H9 (cell line): ENCODE data around the gene PAM. TPM values are rescaled to one million over a fixed set of nuclear protein-coding genes. Genes with fewer than 3 reads are reported as not detected.

Source experiments
- DNase-seq: peaks from one replicate; pipeline ENCODE4 v3.0.0-alpha.2; 2017
- H2AFZ ChIP-seq: one replicate; pipeline ENCODE4 v1.6.1; 2013; ENCODE audit warnings: mild to moderate bottlenecking, low read length, control low read depth, moderate library complexity
- H2AK5ac ChIP-seq: 2 replicates; pipeline ENCODE4 v1.6.1; 2013; ENCODE audit warnings: low read length, control low read depth, mixed read lengths; ENCODE audit not compliant: insufficient read length
- H2BK120ac ChIP-seq: one replicate; pipeline ENCODE4 v1.6.1; 2013; ENCODE audit warnings: low read depth, mild to moderate bottlenecking, low read length, control low read depth, inconsistent platforms; ENCODE audit not compliant: poor library complexity, severe bottlenecking
- H2BK12ac ChIP-seq: 2 replicates; pipeline ENCODE4 v1.6.1; 2013; ENCODE audit warnings: low read length, control low read depth, mixed read lengths, low read depth; ENCODE audit not compliant: insufficient read length
- H2BK15ac ChIP-seq: 2 replicates; pipeline ENCODE4 v1.6.1; 2013; ENCODE audit warnings: low read depth, low read length, control low read depth
- H2BK20ac ChIP-seq: one replicate; pipeline ENCODE4 v1.6.1; 2013; ENCODE audit warnings: low read depth, mild to moderate bottlenecking, low read length, control low read depth, inconsistent platforms; ENCODE audit not compliant: poor library complexity, severe bottlenecking
- H2BK5ac ChIP-seq: 2 replicates; pipeline ENCODE4 v1.6.1; 2013; ENCODE audit warnings: low read length, control low read depth, mixed read lengths; ENCODE audit not compliant: insufficient read length
- H3K14ac ChIP-seq: 2 replicates; pipeline ENCODE4 v1.6.1; 2013; ENCODE audit warnings: low read length, control low read depth; ENCODE audit not compliant: insufficient read depth
- H3K18ac ChIP-seq: 2 replicates; pipeline ENCODE4 v1.6.1; 2013; ENCODE audit warnings: low read depth, mild to moderate bottlenecking, mixed read lengths, low read length, control low read depth; ENCODE audit not compliant: insufficient read length
- H3K23ac ChIP-seq: 2 replicates; pipeline ENCODE4 v1.6.1; 2013; ENCODE audit warnings: low read length, control low read depth, mixed read lengths, low read depth; ENCODE audit not compliant: insufficient read length
- H3K23me2 ChIP-seq: 2 replicates; pipeline ENCODE4 v1.6.1; 2013; ENCODE audit warnings: low read depth, mild to moderate bottlenecking, mixed read lengths, low read length, control low read depth; ENCODE audit not compliant: insufficient read length, poor library complexity, severe bottlenecking
- H3K27ac ChIP-seq: 2 replicates; pipeline ENCODE4 v1.5.1; 2013; ENCODE audit warnings: low read length, control low read depth, mixed read lengths, low read depth; ENCODE audit not compliant: insufficient read length
- H3K27me3 ChIP-seq: 2 replicates; pipeline ENCODE4 v1.6.1; 2013; ENCODE audit warnings: low read length, control low read depth, inconsistent platforms; ENCODE audit not compliant: insufficient read depth
- H3K4ac ChIP-seq: 2 replicates; pipeline ENCODE4 v1.6.1; 2013; ENCODE audit warnings: low read depth, mild to moderate bottlenecking, control low read depth, inconsistent platforms, low read length, moderate library complexity
- H3K4me1 ChIP-seq: 2 replicates; pipeline ENCODE4 v1.6.1; 2013; ENCODE audit warnings: low read length, control low read depth, inconsistent platforms; ENCODE audit not compliant: insufficient read depth
- H3K4me2 ChIP-seq: 2 replicates; pipeline ENCODE4 v1.6.1; 2013; ENCODE audit warnings: low read length, control low read depth, mixed read lengths; ENCODE audit not compliant: insufficient read length, insufficient read depth
- H3K56ac ChIP-seq: 2 replicates; pipeline ENCODE4 v1.6.1; 2013; ENCODE audit warnings: low read depth, mild to moderate bottlenecking, mixed read lengths, low read length, control low read depth; ENCODE audit not compliant: insufficient read length
- H3K79me1 ChIP-seq: 2 replicates; pipeline ENCODE4 v1.6.1; 2013; ENCODE audit warnings: low read depth, mild to moderate bottlenecking, moderate library complexity, low read length, control low read depth, inconsistent platforms; ENCODE audit not compliant: insufficient read depth, poor library complexity, severe bottlenecking
- H3K79me2 ChIP-seq: 2 replicates; pipeline ENCODE4 v1.6.1; 2013; ENCODE audit warnings: low read length, control low read depth, inconsistent platforms; ENCODE audit not compliant: insufficient read depth
- H3K9ac ChIP-seq: 2 replicates; pipeline ENCODE4 v1.6.1; 2013; ENCODE audit warnings: low read length, control low read depth, mixed read lengths; ENCODE audit not compliant: insufficient read length; ENCODE audit errors: extremely low read depth
- H3K9me3 ChIP-seq: one replicate; pipeline ENCODE4 v1.6.1; 2013; ENCODE audit warnings: low read depth, low read length, inconsistent platforms; ENCODE audit not compliant: control insufficient read depth
- H3T11ph ChIP-seq: one replicate; pipeline ENCODE4 v1.6.1; 2013; ENCODE audit warnings: mild to moderate bottlenecking, low read length, control low read depth, inconsistent platforms
- H4K20me1 ChIP-seq: one replicate; pipeline ENCODE4 v1.6.1; 2013; ENCODE audit not compliant: control insufficient read depth, insufficient read length, insufficient read depth
- H4K5ac ChIP-seq: 2 replicates; pipeline ENCODE4 v1.6.1; 2013; ENCODE audit warnings: low read depth, mild to moderate bottlenecking, mixed read lengths, low read length, control low read depth; ENCODE audit not compliant: insufficient read length
- H4K8ac ChIP-seq: replicated peaks from 2 replicates; pipeline ENCODE4 v1.6.1; 2013; ENCODE audit warnings: low read length, control low read depth, mixed read lengths, low read depth; ENCODE audit not compliant: insufficient read length
- H4K91ac ChIP-seq: 2 replicates; pipeline ENCODE4 v1.6.1; 2013; ENCODE audit warnings: low read depth, mild to moderate bottlenecking, moderate library complexity, mixed read lengths, low read length, control low read depth; ENCODE audit not compliant: insufficient read length
- H3K27ac Mint-ChIP-seq, 3 experiments: 2 replicates in 2 of 3; 3 replicates in 1 of 3; pipeline ENCODE4 v1.8.0; 2020 to 2021; ENCODE audit warnings: mixed read lengths in 3 of 3, mild to moderate bottlenecking in 1 of 3, moderate library complexity in 1 of 3
- H3K27me3 Mint-ChIP-seq: 2 replicates; pipeline ENCODE4 v1.8.0; 2021; ENCODE audit warnings: low read depth, mild to moderate bottlenecking, moderate library complexity, mixed read lengths
- H3K36me3 Mint-ChIP-seq, 3 experiments: 2 replicates in 2 of 3; 3 replicates in 1 of 3; pipeline ENCODE4 v1.8.0; 2020 to 2021; ENCODE audit warnings: low read depth in 3 of 3, mixed read lengths in 3 of 3; ENCODE audit not compliant: insufficient read depth in 1 of 3
- H3K4me1 Mint-ChIP-seq, 2 experiments: 2 replicates each; pipeline ENCODE4 v1.8.0; 2020; ENCODE audit warnings: mixed read lengths in 2 of 2
- H3K4me3 Mint-ChIP-seq, 2 experiments: 2 replicates in 1 of 2; 3 replicates in 1 of 2; pipeline ENCODE4 v1.8.0; 2020 to 2021; ENCODE audit warnings: mild to moderate bottlenecking in 2 of 2, mixed read lengths in 2 of 2, moderate library complexity in 1 of 2
- H3K9me3 Mint-ChIP-seq, 2 experiments: 2 replicates in 1 of 2; 3 replicates in 1 of 2; pipeline ENCODE4 v1.8.0; 2020; ENCODE audit warnings: mild to moderate bottlenecking in 2 of 2, mixed read lengths in 2 of 2, moderate library complexity in 1 of 2
- CTCF ChIP-seq: fragments of 200-600 bp; sonication (generic); conservative IDR thresholded peaks from 3 replicates; pipeline ENCODE4 v1.8.0; 2021; ENCODE audit warnings: antibody characterized with exemption, mild to moderate bottlenecking
- WGBS: extraction: QIAGEN DNeasy Blood & Tissue Kit; methylation state at CpG from one replicate; pipeline ENCODE4 v1.1.7; 2013; ENCODE audit warnings: missing lambda C conversion rate, low lambda C conversion rate, mixed read lengths; ENCODE audit not compliant: insufficient read length; ENCODE audit errors: extremely low coverage; 5-methylcytosine and 5-hydroxymethylcytosine counted together
- total RNA-seq: library from RNA; stranded (reverse); gene quantifications from 2 replicates; pipeline ENCODE4 v1.2.1, GENCODE V29; 2021

The PAM gene
- total RNA-seq, 1 experiment from 2014 or later, result 31.5 TPM

GRCh38 chr5:102996011-102996575, 241.0 kb downstream of the PAM start:
- no peaks in the 10 kb centered on the region for H3K4me1 ChIP-seq
- H3K4ac ChIP-seq, result no peak overlapping the region
- no peak overlapping the region for H4K8ac ChIP-seq
- H3K79me1 ChIP-seq, result no peaks in the 10 kb centered on the region
- no peak overlapping the region for H2BK20ac ChIP-seq
- TF ChIP-seq CTCF, result no peak
- Mint-ChIP-seq H3K27ac (no peak overlapping the region), H3K9me3 (peaks cover 3 to 4% of the 10 kb centered on the region in 2 experiments; a peak in 3 of 5 replicates), H3K36me3 (peaks cover 3 to 5% (median 4%) of the 10 kb centered on the region in 3 experiments; a peak in 5 of 7 replicates), H3K4me3 (no peak overlapping the region), H3K27me3 (no peaks in the 10 kb centered on the region), H3K4me1 (peaks cover 3 to 5% of the 10 kb centered on the region in 2 experiments; a peak in 3 of 4 replicates)
- H2BK120ac ChIP-seq, result no peak overlapping the region
- no peak overlapping the region for H3K23ac ChIP-seq
- no peak overlapping the region for H4K91ac ChIP-seq
- no peak overlapping the region for H3K9ac ChIP-seq
- H3K56ac ChIP-seq, result no peak overlapping the region
- no peak overlapping the region for H2BK12ac ChIP-seq
- H2BK5ac ChIP-seq, result no peak overlapping the region
- H3K23me2 ChIP-seq, result no peaks in the 10 kb centered on the region
- no peak overlapping the region for H3K27ac ChIP-seq
- no peaks in the 10 kb centered on the region for H3K79me2 ChIP-seq
- no peak overlapping the region for H3K14ac ChIP-seq
- no peaks in the 10 kb centered on the region for H4K20me1 ChIP-seq
- no peak for DNase-seq
- H2AFZ ChIP-seq, result no peak overlapping the region
- no peak overlapping the region for H2BK15ac ChIP-seq
- no peaks in the 10 kb centered on the region for H3K9me3 ChIP-seq
- H2AK5ac ChIP-seq, result no peak overlapping the region
- no peak overlapping the region for H3K4me2 ChIP-seq
- no peak overlapping the region for H3K18ac ChIP-seq
- H3T11ph ChIP-seq, result no peak overlapping the region
- WGBS, result no CpG with 5 or more reads among the region's 1 CpG
- H3K27me3 ChIP-seq, result no peaks in the 10 kb centered on the region
- no peak overlapping the region for H4K5ac ChIP-seq
